Measurements from ENCODE around the gene FCN1. TPM values are rescaled to one million over a fixed set of nuclear protein-coding genes. Genes with fewer than 3 reads are reported as not detected.

Gene FCN1
- total and polyA plus RNA-seq, 10 of the 15 experiments (the other 5 are each of a cell fraction or from before 2014, with no cell fraction given): 0.08 TPM; not detected in 9

GRCh38 chr9:134950386-134951210, 32.9 kb upstream of the FCN1 start:
- Histone ChIP-seq H3K27me3 (replicated peaks in 1 of 2; ENCODE audit: control insufficient read depth in 2 of 2, insufficient read depth in 2 of 2, low read length in 1 of 2) (peaks cover 0 to 1% of the 10 kb centered on the region in 2 experiments; a peak in 1 of 4 replicates), H3K4me2 (ENCODE audit: control insufficient read depth, insufficient read depth) (no peak overlapping the region), H3K9me3 (replicated peaks; ENCODE audit: control insufficient read depth, insufficient read depth, low read length) (no peaks in the 10 kb centered on the region; the same call in 2 of the 3 replicates), H3K79me2 (ENCODE audit: control insufficient read depth, insufficient read depth, low read length) (no peaks in the 10 kb centered on the region), H3K36me3 (ENCODE audit: control insufficient read depth in 2 of 2, insufficient read depth in 2 of 2, low read length in 1 of 2) (no peaks in the 10 kb centered on the region), H4K20me1 (ENCODE audit: control insufficient read depth, insufficient read depth) (no peaks in the 10 kb centered on the region), H3K9ac (ENCODE audit: control insufficient read depth, insufficient read depth, low read length) (no peak overlapping the region), H3K27ac (ENCODE audit: control insufficient read depth, insufficient read depth) (no peak overlapping the region), H3K4me1 (ENCODE audit: control insufficient read depth, insufficient read depth, low read length) (no peaks in the 10 kb centered on the region), H3K4me3 (no peak overlapping the region), H2AFZ (ENCODE audit: control insufficient read depth, low read depth, low read length) (no peak overlapping the region)
- in situ Hi-C loops (cut with MboI) (no loop called here), intact Hi-C loops (cut with micrococcal nuclease; ENCODE audit: unreplicated experiment) (no loop called here)
- WGBS (ENCODE audit: insufficient coverage, insufficient replicate concordance, low lambda C conversion rate, missing lambda C conversion rate): 41% methylated on average over 21 of the region's 21 CpGs
- ChIA-PET RAD21 (ENCODE audit: unreplicated experiment) (no interaction called here), SMC1A (ENCODE audit: uncharacterized antibody, unreplicated experiment) (interaction anchor here (0.6 kb wide), 1 partner anchor 1373 kb away, joined by 3 read pairs; no protein-coding TSS in a partner anchor), POLR2A (interaction anchor here (0.6 kb wide), 1 partner anchor 57 kb away, joined by 3 read pairs; no protein-coding TSS in a partner anchor), CTCF (interaction anchor here (0.6 to 0.8 kb wide), 2 partner anchors 40 to 136 kb away, joined by 3 read pairs; no protein-coding TSS in a partner anchor)
- DNase-seq (ENCODE audit: low read depth, low spot score): no peak
- no peak for ATAC-seq
- FAIRE-seq: no peak
- BruUV-seq (replicated peaks): no TSS peak
- no peak for TF ChIP-seq IRF3 (IDR thresholded peaks at IDR 0.05)
- TF ChIP-seq PRDM15 (CRISPR knock-in tag; IDR thresholded peaks at IDR 0.05): no peak
- TF ChIP-seq CEBPZ (IDR thresholded peaks at IDR 0.05; ENCODE audit: low read depth, low read length): no peak
- TF ChIP-seq IRF4 (IDR thresholded peaks at IDR 0.05; ENCODE audit: low read depth, low read length): no peak
- no peak for TF ChIP-seq NRF1 (conservative IDR thresholded peaks at IDR 0.05; ENCODE audit: low read depth, low read length)
- TF ChIP-seq HCFC1 (IDR thresholded peaks at IDR 0.05; ENCODE audit: low read length): no peak
- no peak for TF ChIP-seq NBN (IDR thresholded peaks at IDR 0.05)
- no peak for TF ChIP-seq SMAD5 (IDR thresholded peaks at IDR 0.05; ENCODE audit: low read depth)
- no peak for TF ChIP-seq ZBTB4 (CRISPR knock-in tag; IDR thresholded peaks at IDR 0.05)

Data from GM12878 (cell line).